HCT116 (cell line): ENCODE results near the gene TCF12.

Experiments used
- EZH2 ChIP-seq: fragments of 200-600 bp; sonication (generic); IDR thresholded peaks from 2 replicates; pipeline ENCODE4 v1.6.1; 2017; ENCODE audit warnings: antibody characterized with exemption, mixed run types
- EZH2phosphoT487 ChIP-seq: fragments of 200-600 bp; IDR thresholded peaks from 2 replicates; pipeline ENCODE4 v1.6.1; 2018; ENCODE audit warnings: antibody characterized with exemption, borderline replicate concordance
- POLR2A ChIP-seq: IDR thresholded peaks from 2 replicates; pipeline ENCODE4 v1.7.0; 2011; ENCODE audit warnings: borderline replicate concordance; ENCODE audit not compliant: insufficient read depth, insufficient read length; ENCODE audit errors: extremely low read depth
- ZNF274 ChIP-seq: fragments of 200-500 bp; sonication (Bioruptor generic); IDR thresholded peaks from 2 replicates; pipeline ENCODE4 v1.6.1; 2014; ENCODE audit warnings: mild to moderate bottlenecking, low read depth, low read length, inconsistent platforms
- TF ChIP-seq, protein P1 (sequence below), 3 experiments: fragments of 200-600 bp in 1 of 3; sonication (generic) in 1 of 3; IDR thresholded peaks in 2 of 3; conservative IDR thresholded peaks in 1 of 3; 2 replicates each; pipeline ENCODE4 v1.5.1; 2012 to 2017; ENCODE audit warnings: low read depth in 2 of 3, low read length in 2 of 3, antibody characterized with exemption in 1 of 3, borderline replicate concordance in 1 of 3, control low read depth in 1 of 3, mild to moderate bottlenecking in 1 of 3, mixed read lengths in 1 of 3, mixed run types in 1 of 3, moderate library complexity in 1 of 3; ENCODE audit not compliant: insufficient read depth in 1 of 3
- TF ChIP-seq, protein P2 (sequence below): IDR thresholded peaks from 2 replicates; pipeline ENCODE4 v1.6.1; 2012; ENCODE audit warnings: low read depth

DNA sequence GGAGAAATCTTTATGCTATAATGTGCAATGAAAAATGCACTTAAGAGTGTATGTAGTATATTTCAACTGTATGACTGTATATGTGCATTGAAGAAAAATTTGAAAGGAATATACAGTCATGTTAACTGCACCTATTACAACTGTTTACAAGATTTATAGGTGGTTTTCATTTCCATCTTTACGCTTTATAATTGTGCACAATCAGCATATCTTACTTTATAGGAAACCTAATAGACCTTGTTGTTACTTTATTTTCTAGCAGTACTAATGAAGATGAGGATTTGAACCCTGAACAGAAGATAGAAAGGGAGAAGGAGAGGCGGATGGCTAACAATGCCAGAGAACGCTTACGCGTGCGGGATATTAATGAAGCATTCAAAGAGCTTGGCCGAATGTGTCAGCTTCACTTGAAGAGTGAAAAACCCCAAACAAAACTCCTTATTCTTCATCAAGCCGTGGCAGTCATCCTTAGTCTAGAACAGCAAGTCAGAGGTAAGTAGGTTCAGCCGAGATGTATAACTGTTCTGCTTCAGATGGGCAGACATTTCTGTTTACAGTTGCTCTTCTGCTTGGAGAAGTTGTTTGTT is 354.4 kb downstream of the TCF12 start:
- no peak for TF ChIP-seq POLR2A
- no peak for TF ChIP-seq EZH2phosphoT487
- TF ChIP-seq, protein P1, sequence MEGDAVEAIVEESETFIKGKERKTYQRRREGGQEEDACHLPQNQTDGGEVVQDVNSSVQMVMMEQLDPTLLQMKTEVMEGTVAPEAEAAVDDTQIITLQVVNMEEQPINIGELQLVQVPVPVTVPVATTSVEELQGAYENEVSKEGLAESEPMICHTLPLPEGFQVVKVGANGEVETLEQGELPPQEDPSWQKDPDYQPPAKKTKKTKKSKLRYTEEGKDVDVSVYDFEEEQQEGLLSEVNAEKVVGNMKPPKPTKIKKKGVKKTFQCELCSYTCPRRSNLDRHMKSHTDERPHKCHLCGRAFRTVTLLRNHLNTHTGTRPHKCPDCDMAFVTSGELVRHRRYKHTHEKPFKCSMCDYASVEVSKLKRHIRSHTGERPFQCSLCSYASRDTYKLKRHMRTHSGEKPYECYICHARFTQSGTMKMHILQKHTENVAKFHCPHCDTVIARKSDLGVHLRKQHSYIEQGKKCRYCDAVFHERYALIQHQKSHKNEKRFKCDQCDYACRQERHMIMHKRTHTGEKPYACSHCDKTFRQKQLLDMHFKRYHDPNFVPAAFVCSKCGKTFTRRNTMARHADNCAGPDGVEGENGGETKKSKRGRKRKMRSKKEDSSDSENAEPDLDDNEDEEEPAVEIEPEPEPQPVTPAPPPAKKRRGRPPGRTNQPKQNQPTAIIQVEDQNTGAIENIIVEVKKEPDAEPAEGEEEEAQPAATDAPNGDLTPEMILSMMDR (IDR thresholded peaks at IDR 0.05 in 2 of 3, conservative IDR thresholded peaks at IDR 0.05 in 1 of 3; ENCODE audit: borderline replicate concordance in 1 of 3, insufficient read depth in 1 of 3, low read depth in 2 of 3, low read length in 2 of 3) = no peak
- TF ChIP-seq, protein P2, sequence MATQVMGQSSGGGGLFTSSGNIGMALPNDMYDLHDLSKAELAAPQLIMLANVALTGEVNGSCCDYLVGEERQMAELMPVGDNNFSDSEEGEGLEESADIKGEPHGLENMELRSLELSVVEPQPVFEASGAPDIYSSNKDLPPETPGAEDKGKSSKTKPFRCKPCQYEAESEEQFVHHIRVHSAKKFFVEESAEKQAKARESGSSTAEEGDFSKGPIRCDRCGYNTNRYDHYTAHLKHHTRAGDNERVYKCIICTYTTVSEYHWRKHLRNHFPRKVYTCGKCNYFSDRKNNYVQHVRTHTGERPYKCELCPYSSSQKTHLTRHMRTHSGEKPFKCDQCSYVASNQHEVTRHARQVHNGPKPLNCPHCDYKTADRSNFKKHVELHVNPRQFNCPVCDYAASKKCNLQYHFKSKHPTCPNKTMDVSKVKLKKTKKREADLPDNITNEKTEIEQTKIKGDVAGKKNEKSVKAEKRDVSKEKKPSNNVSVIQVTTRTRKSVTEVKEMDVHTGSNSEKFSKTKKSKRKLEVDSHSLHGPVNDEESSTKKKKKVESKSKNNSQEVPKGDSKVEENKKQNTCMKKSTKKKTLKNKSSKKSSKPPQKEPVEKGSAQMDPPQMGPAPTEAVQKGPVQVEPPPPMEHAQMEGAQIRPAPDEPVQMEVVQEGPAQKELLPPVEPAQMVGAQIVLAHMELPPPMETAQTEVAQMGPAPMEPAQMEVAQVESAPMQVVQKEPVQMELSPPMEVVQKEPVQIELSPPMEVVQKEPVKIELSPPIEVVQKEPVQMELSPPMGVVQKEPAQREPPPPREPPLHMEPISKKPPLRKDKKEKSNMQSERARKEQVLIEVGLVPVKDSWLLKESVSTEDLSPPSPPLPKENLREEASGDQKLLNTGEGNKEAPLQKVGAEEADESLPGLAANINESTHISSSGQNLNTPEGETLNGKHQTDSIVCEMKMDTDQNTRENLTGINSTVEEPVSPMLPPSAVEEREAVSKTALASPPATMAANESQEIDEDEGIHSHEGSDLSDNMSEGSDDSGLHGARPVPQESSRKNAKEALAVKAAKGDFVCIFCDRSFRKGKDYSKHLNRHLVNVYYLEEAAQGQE = no peak
- TF ChIP-seq ZNF274 = no peak
- no peak for TF ChIP-seq EZH2
